Mesangial cell (primary cell): Measurements from ENCODE around the gene GLA. TPM values are rescaled to one million over a fixed set of nuclear protein-coding genes. Genes with fewer than 3 reads are reported as not detected.

Source experiments
- total RNA-seq: library from RNA; depleted of rRNA; stranded (reverse); fragments of >200 nt; gene quantifications from 2 replicates; pipeline ENCODE4 v1.2.3, GENCODE V29; 2015

The GLA gene
- 15.0 and 41.7 TPM in 2 replicates for total RNA-seq

DNA sequence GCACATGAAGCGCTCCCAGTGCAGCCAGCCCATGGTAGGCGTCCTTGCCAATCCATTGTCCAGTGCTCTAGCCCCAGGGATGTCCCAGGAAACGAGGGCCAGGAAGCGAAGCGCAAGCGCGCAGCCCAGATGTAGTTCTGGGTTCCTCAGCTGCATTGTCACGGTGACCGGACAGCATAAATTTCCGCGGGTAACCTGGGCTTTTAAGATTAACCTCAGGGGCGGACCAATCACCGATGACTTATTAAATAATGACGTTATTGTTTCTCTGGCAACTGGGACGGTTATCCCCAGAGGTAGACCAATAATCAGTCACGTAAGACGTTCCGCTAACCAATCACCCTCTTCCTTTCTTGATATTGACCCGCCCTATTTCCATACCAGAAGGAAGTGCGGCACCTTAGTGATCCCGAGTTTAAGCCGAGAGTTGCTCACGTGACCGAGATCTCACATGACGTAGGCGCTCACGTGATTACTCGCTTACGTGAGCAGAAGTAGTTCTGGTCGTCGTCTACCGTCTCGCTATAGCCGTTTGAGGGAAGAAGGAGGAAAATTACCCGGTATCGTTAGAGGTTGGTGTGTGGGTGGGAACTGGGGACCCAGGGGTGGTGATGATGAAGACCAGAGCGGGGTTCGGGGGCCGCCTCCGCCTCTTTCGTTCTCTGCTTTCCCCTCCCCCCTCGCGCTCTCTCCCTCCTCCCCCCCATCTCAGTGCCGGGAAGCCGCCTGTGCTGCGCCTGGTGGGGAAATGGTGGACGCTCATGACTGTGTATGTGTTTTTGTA lies at the start of gene GLA, which contains the start of gene HNRNPH2:
TSS of gene GLA (minus strand) at position 178 of the 784 bp plus-strand sequence. CDS start at position 156, 22 bp downstream.
TSS of gene HNRNPH2 (plus strand) at position 475 of the 784 bp plus-strand sequence. CDS start 3,767 bp downstream, outside the sequence.

DNA sequence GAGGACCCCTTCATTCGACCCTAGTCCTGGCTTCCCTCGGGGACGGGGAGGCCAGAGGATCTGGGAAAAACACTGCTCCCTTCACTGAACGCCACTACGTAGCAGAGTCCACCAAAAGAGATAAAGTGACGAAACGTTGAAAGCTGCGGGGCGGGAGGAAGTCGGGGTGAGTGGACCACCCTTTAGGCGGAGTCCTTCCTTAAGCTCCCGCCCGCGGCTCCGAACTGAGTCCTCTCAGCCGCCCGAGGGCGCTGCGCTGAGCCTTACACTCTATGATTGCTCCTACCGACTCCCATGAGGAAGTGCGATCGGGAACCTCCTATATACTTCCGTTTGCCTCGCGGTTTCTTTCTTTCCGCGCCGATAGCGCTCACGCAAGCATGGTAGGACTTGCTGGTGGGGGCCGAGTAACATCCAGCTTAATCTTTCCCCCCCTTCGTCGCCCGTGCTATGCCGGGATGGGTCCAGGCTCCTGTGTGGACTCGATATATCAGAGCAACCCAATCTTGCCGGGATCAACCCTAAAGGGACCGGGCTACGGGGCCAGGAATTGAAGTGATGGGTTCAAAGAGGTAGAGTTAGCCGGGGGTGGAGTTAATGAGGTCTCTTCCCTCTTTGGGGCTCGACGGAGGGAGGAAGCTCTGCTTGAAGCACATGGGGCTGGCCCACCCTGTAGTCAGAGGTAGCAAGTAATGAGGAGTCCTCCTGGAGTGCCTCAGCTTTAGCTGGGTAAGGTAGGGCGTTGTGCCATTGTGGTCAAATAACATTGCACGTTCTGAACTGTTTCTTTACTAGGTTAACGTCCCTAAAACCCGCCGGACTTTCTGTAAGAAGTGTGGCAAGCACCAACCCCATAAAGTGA lies 16.8 kb downstream of the GLA start, which contains the start of gene RPL36A:
TSS of gene RPL36A (plus strand) at position 348 of the 862 bp plus-strand sequence. CDS start at position 381, 33 bp downstream.

DNA sequence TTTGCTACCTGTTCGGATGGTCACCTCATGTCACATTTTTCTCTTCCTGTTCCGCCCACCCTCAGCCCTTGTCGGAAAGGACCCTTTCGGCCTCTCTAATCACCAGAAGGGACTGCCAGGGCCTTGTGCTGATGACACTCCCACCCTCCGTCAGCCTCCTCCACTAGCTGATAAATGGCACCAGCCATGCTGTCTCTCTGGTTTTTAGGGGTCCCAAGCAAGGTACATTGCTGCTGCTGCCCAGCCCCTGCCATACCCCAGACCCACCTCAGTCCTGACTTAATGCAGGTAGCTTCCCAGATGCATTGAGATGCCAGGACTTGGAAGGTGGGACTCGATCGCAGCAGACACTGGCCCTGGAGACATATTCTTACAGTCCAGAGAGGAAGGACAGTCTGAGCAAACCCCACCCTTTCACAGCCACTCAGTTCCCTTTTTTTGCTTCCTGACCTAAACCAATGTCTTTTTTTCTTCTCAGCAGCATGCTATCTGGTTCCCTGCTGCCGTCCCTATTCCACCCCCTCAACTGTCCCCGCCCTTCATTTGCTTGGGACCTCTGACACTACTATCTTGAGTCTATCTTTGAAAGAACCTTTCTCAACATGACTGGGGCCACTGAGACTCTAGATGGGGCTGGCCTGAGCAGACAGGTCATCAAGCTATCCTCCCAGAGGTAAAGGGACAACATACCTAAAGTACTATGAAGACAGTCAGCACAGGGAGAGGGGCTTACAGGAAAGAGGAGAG lies 21.8 kb downstream of the GLA start, which contains the start of gene BTK:
TSS of gene BTK (minus strand) at position 397 of the 747 bp plus-strand sequence. CDS start 10,907 bp downstream, outside the sequence.

DNA sequence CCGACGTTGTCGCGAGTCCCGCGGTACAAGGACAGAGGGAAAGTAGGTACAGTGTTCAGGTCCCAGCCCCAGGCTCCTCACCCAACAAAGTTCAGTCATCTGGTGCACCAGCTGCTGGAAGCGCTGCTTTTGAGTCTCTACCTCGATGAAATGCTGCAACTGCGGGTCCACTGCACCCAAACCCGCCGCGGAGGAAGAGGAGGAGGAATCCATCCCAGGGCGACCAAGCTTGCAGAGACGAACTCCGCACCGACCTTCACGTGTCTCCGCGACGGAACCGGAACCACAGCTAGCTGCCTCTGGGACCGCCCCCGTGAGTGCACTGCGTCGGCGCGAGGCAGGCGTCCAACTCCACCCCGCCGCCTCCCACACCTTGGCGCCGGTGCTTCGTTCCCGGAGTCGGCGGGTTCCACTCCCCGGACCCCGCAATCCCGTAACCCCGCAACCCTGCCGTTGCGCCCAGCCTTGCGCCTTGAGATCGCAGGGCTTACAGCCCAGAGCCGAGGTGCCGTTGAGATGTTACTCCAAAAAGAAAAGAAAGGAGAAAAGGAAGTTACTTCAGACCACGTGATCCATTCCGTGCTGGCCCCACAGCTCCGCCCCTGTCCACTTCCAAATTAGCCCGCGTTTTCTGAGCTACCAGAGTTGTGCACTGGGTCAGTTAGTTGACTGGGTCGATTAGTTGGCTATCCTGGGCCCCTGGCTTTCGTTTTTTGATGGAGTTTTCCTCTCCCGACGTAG lies 59.1 kb downstream of the GLA start, which contains the start of gene TIMM8A:
TSS of gene TIMM8A (minus strand) at position 291 of the 741 bp plus-strand sequence. CDS start at position 213, 78 bp downstream.

Other genes starting within 250 kb of the GLA start
- 0.51 and 1.1 TPM in 2 replicates for gene DRP2, start 188.1 kb downstream of the GLA start, total RNA-seq
- gene TAF7L, start 116.6 kb downstream of the GLA start, total RNA-seq, result under 0.01 and 0.33 TPM in 2 replicates
- gene TIMM8A, start 59.2 kb downstream of the GLA start, total RNA-seq, result 3.5 and 8.1 TPM in 2 replicates
- gene BTK, start 21.7 kb downstream of the GLA start, total RNA-seq, result under 0.01 TPM in 1 of 2 replicates, not detected in the other
- 359 and 1,026 TPM in 2 replicates for gene RPL36A, start 16.9 kb downstream of the GLA start, total RNA-seq
- gene HNRNPH2, start 297 bp upstream of the GLA start, total RNA-seq, result 28.7 and 29.7 TPM in 2 replicates
- 2.0 and 2.7 TPM in 2 replicates for gene ARMCX4, start 77.5 kb upstream of the GLA start, total RNA-seq
- 10.9 and 14.6 TPM in 2 replicates for gene ARMCX1, start 142.6 kb upstream of the GLA start, total RNA-seq
- gene ARMCX6, start 210.1 kb upstream of the GLA start, total RNA-seq, result 18.7 and 27.4 TPM in 2 replicates
- 12.7 and 19.3 TPM in 2 replicates for gene ARMCX3, start 215.2 kb upstream of the GLA start, total RNA-seq